Activated naive CD4-positive, alpha-beta T cell treated with Interleukin-2 at 50 U/mL for 16 hours (primary cell): ENCODE data around the gene GFAP.
A peak's percentile ranks its signal among the peaks of the same experiment; 100 is the strongest.

Experiments used
- DNase-seq: peaks from one replicate; pipeline ENCODE4 v3.0.0-alpha.2; 2020

The GFAP gene

DNA sequence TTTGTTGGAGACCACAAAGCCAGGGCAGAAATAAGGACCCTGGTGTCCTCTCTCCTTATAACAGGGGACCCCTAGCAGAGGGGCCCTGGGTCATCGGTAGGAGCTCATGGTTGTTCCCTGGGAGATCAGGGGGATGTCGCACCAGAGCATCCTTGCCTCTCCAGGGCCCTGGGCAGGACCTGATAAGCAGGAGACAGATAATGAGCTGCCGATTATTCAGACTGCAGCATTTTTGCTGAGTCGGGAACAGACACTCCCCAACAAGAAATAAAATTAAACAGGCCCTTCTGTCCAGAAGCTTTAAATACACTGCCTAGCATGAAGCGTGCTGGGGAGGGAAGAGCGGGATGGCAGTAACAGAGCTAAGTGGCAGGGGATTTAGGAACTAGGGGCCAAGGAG is 15.4 kb upstream of the GFAP start:
- DNase-seq = no peak

DNA sequence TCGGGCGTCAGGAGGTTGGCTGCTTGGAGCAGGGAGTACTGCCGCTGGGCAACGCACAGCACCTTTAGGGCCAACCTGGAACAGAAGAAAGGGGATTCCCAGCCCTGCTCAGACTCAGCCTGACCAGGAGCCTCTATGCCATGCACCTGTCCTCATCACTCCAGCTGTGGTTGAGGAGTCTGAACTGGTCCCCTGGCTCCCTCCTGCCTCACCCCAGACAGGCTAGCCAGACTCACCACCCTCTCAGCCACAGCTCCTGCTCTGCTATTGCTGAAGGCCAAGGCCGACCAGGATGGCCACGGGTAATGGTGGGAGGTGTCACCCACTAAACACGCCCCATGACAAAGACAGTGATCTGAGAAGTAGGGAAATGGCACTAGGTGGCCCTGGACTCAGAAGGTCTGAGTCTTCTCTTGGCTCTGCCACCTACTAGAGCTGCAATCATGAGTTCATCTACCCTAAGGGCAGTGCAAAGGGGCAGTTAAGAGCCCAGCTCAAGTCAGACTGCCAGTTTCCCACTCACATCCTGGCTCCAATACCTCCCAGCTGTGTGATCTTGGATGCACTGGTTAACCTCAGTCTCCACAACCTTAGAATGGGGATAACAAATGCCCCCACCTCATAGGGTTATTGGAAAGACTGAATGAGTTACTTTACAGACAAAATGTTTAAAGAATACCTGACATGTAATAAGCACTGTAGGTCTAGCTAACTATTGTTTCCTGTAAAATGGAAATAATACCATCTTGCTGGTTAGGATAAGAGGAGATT is 13.8 kb upstream of the GFAP start:
- DNase-seq = no peak

DNA sequence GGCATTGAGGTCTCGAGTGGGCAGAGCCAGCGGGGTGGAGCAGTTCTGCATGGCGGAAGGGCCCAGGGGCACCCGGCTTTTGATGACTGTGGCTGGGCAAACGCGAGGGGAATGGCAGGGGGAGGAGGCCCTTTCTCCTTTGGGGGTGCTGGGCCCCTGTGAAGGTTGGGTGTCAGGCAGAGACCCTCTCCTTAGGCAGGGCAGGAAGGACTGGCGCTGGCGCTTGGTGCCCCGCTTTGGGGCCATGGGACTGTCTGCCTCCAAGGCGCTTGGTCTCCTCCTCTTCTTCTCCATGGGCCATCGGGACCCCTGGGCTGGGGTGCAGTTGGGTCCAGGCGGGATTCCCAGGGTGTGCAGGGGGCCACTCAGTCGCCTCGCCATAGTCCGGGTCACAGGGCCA is 12.8 kb upstream of the GFAP start:
- DNase-seq = no peak

DNA sequence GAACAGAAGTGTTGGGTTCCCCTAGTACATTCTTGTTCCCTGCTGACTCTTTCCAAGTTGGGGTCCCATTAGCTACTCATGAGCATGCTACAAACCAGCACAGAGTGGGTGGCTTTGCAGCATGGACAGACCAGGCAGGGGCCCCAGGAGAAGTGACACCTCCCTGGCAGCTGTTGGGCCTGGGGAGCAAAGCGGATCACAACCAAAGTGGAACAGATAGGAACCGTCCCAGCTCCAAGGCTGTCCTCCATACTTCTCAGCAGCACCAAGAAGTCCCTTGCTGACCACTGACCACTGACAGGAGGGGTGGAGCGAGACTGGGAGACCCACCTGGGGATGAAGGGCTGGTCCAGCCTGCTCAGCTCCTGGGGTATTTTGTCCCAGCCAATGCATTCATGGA is 12.4 kb upstream of the GFAP start:
- DNase-seq = no peak

DNA sequence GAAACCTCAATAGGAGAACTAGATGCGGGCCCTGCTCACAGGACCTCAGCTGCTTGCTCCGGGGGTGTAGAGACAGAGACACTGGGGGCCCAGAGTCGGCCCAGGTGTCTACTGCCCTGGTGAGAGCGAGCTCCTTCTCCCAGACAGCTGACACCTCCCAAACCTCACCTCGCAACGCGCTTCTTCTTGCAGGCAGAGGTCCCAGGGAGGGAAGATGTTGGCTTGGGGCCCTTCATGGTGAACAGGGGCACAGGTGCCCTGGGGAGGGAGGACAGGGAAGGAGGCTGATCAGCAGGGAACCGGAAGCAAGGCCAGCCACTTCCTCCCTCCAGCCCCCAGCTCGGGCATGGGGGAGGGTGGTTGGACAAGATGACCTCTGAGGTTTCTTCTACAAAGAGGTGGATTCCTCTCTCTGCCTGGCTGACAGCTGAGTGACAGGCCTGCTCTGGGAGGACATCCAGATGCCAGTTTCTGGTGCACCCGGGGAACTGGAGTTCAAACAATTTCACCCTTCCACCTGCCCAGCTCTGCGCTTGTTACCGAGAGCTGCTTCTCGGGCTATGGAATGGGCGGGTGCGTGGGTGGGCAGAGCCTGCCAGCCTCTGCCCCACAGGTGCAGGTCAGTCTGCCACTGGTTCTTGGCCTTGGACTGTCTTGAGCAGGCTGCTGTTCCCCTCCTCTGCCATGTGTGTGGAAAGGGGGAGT is 11.7 kb upstream of the GFAP start:
- DNase-seq = no peak

DNA sequence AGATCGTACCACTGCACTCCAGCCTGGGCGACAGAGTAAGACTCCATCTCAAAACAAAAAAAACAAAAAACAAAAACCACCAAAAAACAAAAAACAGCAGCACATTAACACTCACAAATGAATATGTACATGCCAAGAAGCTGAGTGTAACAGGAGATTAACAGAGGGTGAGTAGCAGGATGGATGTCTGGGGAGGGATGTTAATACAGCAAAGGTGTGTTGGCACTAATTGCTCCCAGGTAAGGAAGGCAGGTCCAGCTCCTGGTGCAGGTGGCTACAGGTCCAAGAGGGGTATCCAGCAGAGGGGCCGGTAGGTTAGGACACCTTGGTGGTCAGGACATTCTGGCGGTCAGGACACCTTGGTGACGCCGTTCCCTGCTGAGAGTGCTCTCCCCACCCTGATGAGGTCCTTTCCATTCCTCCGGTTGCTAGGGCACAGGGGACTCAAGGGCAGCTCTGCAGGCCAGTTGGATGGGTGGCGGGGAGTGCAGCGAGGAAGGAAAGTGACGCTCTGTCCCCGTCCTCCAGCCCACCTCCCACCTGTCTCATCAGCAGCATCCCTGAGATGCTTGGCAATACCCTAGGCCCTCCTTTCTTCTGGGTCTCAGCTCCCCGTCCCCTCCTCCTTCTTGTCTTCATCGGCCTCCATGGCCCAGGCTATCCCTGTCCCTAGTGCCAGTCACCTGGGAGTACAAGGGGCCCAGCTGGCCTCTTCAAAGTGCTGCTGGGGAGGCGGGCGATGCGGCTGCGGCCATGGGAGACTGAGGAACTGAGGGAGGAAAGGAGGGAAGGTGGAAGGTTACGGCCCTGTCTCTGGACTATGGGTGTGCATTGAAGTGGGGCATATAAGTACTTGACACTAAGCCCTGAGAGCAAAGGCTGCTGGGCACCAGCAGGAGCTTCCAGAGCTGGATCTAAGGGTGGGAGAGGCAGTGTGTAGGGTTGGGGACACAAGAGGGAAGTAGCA is 10.7 kb upstream of the GFAP start:
- no peak for DNase-seq

DNA sequence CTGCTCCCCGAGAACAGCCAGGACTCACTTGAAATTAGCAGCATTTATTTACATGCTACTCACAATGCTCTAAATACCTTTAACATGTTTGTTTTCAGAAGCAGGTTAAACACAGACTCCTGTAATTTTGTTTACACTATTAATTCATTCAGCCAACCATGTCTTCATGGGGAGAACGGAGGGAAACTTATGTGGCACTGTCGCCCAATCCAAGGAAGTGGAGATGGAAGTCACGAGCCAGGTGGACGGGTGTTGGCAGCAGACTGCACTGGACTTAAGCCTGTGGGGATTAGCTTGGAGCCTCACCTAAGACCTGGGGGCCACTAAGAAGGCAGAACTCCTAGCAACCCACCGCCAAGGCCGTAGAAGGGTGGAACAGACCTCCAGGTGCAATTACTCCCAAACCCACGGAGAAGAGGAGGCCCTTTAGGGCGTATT is 8.8 kb upstream of the GFAP start:
- DNase-seq = no peak

DNA sequence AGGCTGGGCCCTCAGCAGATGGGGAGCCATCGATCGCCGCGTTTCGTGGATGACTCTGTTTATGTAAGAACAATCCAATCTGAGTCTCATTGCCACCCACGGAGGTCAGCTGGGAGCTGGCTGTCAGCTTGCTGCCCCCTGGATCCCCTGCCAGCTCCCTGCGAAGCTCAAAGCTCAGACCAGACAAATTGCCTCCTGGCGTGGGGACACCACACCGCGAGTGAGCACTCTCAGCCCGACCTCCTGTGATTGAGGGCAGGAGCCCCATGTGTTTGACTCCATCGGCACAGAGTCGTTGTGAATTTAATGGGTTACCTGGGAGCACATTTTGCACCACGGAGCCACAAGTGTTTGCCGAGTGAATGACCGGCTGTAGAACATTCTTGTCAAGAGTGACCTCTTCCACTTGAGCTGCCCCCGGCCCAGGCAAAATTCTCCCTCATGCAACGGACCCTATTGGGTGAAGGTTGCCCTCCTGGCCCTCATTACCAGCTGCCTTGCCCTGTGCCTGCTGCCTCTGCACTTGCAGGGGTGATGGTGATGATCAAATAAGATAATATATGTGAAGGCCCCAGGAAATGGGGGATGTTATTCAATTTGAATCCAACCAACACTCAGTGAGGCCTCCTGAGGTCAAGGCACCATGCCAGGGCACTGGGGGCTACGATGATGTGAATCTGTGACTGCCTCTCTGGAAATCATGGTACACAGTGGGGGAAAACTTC is 7.6 kb upstream of the GFAP start:
- DNase-seq = no peak

DNA sequence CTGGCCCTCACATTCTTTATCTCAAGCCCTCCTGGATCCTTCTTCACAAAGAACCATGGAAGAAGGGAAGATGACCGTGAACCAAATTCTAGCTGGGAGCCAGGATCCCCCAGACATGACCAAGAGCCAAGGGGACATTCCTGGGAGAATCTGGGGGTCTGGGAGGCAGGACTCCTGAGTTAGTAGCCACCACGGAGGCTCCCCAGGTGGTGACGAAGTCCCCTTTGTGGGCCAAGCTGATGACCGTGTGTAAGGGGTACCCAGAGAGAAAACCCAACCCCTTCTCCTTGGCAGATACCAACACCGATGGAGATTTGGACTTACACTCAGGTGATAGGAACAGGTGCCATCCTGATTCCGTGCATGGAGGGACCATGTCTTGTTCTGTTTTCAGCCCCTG is 6.8 kb upstream of the GFAP start:
- DNase-seq = no peak

DNA sequence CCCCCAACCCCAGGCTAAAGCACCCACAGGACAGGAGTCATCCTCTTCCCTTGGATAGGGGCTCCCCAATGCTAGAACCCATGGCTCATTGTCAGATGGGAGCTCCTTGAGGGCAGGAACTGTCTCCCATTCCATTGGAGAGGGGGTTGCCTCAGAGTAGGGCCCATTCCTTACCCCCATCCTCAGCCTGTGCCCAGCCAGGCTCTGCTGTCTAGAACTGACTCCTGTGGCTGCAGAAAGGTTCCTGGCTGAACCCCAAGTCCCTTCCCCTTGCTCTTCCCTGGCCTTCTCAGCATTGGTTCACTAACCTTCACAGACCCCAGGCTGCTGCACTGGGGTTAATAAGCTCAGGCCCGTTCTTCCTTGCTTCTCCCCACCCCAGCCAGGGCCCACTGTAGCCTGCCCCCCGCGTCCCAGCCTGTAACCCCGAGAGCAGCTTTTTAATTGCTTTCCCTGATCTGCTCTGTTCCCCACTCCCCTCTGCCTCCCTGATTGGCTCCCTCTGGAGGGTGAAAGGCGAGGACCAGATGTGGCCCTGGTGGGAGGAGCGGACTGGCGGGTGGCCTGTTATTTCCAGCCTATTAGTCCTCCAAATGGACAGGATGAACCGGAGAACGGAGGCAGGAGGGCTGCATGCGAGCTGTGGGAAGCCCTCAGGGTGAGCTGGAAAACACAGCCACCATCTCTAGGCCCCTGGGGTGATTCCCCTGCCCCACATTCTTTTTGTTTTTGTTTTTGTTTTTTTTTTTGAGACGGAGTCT is 6.0 kb upstream of the GFAP start:
- no peak for DNase-seq

DNA sequence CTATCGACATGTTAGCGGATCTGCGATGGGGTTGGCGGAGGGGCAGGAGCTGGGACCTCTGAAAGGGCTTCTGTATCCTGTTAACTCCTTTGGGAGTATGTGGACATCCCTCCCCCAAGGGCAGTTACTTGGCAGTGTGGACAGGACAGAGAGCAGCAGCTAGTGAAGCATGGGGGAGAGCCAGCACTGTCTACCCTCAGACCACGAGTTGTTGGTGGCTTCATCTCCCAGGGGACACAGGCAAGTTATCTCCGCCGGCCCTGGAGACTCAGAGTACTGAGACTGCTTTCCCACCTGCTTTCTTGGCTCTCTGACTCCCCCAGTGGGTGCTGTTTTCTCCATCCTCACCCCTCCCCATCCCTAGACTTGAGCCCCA is 5.3 kb upstream of the GFAP start:
- DNase-seq = no peak

DNA sequence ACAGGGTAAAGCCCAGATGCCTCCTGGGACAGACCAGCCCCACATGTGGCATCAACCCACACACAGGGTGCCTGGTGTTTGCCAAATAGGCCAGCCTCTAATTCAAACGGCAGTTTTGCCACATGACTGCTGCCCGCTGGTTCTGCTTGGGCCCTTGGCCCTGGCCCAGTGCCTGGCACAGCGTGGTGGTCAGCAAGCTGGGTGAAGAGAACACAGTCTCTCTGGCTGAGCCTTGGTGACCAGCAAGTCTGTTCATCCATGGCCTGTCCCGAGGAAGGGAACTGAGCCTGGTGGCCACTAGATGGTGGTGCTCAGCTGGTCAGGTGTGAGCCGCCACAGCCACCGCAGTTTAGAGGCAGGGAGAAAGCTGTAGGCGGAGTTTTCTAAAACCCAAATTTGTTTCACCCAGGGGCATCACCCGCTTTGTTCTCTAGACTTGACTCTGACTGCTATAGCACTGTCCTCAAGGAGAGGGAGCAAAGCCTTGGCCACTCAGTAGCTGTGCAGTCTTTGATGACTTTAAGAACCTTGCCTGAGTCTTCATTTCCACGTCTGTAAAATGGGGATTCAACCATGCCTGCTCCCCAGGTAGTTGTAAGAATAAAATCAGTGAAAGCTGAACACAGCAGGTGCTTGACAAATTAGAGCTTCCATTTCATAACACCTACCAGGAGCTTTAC is 4.7 kb upstream of the GFAP start:
- peak; percentile 55 for DNase-seq

DNA sequence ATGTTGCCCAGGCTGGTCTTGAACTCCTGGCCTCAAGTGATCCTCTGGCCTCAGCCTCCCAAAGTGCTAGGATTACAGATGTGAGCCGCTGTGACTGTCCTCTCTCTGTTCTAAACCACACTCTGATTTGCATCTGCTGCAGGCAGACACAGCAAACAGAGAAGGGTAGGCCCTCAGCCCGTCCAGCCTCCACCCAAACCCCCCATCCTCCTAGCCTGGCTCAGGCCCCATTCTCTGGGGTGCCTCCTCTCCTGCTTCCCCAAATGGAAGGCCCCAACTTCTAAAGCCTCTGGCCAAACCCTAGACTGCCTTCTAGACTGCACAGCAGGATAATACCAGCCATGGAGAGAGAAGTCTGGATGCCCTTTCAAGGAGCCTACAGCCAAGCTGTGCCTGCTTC is 4.1 kb upstream of the GFAP start:
- no peak for DNase-seq

DNA sequence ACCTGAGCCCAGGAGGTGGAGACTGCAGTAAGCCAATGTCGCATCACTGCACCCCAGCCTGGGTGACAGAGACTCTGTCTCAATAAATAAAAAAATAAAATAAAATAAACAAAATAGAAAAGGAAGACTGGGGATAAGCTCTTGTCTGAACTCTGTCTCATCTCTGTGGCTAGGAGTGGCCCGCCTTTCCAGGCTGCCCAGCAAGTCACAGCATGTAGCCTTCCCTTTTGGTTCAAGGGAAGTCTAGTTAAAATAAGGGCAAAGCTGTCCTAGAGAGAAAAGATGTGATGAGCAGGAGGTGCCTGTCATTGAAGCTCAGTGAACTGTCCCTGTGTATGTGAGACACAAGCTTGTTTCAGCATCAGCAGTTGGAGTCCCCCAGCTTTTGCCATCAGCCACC is 2.7 kb upstream of the GFAP start:
- DNase-seq = no peak

DNA sequence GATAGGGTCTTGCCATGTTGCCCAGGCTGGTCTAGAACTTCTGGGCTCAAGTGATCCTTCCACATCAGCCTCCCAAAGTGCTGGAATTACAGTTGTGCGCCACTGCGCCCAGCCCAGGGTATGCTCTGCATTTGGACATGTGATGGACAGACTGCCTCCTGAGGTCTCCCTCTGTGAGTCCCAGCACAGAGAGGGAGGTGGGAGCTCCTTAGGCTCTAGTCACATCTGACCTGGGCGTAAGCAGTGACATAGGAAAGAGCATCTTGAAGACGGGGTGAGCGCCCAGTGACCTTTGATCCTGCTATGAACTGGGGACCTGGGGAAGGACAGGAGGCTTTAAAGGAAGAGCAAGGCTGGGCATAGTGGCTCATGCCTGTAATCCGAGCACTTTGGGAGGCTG is 2.2 kb upstream of the GFAP start:
- DNase-seq = no peak

DNA sequence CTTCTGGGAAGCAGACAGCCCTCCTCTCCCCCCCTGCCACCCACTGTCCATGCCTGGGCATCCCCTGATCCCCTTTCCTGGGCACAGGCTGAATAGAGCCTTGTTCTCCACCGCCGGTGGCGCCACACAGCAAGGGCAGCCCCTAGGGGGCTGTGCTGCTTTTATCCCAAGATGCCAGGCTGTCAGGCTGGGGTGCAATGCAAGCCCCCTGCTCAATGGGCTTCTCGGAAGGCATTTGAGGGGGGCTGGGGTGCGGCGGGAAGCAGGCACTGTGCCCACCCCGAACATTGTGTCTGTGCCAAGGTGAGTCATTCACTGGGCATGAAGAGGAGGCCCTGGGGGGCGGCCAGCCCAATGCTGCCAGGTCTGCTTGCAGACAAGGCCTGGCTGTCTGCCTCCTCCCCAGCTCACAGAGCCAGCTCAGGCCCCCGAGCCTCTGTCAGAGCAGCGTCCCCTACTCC is 1.5 kb upstream of the GFAP start:
- no peak for DNase-seq

DNA sequence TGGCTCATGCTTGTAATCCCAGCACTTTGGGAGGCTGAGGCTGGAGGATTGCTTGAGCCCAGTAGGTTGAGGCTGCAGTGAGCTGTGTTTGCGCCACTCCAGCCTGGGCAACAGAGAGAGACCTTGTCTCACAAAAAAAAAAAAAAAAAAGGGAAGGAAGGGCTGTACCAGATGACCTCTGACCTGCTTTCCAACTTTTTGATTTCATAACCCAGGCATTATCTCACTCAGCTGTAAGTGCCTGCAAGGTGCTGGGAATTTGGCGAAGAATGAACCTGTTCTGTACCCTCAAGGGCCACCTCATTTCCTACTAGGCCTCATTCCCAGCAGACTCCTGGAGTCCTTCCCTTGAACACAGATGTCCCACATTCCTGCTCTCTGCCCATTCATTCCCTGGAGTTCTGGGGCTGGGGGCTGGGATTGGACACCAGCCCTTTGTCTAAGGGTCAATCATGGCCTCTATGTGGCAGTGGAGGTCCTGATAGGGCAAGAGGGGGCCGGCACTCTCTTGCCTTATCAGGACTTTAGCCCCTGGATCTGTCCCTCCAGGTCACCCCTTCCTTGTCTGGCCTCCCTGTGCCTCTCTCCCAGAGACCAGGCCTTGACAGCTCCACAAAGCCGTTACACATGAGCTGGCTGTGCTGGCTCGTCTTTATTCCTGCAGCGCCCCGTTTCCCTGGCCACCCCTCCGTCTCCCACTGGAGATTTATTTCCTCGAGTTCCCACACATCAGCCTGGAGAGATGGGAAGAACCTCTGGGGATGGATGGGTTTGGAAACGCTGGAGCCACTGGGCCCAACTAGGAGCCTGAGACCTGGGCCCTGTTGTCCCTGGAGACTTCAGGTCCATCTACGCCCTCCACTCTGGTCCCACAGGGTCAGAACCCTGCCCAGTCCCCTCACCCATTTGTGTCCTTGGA is 821 bp upstream of the GFAP start:
- no peak for DNase-seq

DNA sequence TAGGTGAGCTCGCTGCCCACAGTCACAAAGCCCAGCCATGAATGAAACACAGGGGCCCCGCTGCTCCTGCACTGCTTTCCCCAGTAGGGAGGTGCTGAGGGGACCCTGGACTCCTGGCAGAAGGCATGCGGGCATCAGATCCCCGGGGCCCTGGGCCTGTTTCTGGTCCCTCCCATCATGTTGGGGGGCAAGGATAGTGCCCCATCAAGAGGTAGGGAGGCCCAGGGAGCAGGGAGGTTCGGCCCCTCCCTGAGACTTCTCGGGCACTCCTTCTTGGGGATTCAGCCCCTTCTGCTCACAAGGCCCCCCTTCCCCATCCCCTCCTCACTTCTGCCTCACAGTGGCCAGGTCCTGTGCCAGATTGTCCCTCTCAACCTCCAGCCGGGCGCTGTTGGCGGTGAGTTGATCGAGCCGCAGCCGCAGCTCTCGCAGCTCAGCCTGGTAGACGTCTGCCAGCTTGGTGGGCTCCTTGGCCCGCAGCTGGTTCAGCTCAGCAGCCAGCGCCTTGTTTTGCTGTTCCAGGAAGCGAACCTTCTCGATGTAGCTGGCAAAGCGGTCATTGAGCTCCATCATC is 515 bp downstream of the GFAP start:
- DNase-seq = no peak

DNA sequence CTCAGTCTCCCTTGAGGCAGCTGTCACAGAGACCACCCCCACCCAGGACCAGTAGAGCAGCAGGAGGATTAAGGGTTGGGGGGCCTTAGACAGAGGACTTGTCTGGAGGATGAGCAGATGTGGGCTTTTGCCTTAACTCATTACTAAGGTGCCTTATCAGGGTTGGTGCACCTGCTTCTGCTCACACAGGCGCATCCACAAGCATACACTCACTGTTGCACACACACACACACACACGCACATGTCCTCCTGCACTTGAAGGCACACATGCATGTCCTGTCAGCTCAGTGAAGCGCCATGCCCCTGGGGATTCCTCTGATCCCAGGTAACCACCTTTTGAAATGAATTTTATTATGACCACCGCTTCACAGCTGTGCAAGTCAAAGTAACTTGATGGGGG is 1.2 kb downstream of the GFAP start:
- DNase-seq = no peak

DNA sequence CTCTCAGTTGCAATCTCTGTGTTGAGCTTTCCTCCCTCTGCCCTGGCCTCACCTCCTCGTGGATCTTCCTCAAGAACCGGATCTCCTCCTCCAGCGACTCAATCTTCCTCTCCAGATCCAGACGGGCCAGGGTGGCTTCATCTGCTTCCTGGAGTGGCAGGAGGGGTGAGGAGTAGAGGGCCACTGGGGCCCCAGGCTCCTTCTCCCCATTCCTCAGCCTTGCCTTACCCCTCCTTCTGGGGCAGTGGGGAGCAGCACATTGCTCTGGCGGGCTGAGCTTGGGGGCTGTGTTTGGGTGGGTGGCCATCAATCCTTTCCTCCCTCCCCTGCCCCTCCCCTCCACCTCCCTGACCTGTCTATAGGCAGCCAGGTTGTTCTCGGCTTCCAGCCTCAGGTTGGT is 1.6 kb downstream of the GFAP start:
- no peak for DNase-seq
